ENCODE data around the gene RBL2.
"Not testable (repeated sequence)": the region's sequence is repeated elsewhere in the genome, so short reads cannot be mapped to it uniquely, and the experiment has no call there.

RBL2 gene

GRCh38 chr16:53434377-53435065, at the start of gene RBL2:
Gene RBL2, plus strand, starts transcription at chr16:53434471. Its CDS starts 86 bp downstream, at chr16:53434557.
- DNase-seq = peak; percentile 86

GRCh38 chr16:53384610-53385009, 49.7 kb upstream of the RBL2 start:
- DNase-seq = not testable (repeated sequence)

GRCh38 chr16:53404959-53405358, 29.3 kb upstream of the RBL2 start:
- DNase-seq = no peak

GRCh38 chr16:53412549-53412948, 21.7 kb upstream of the RBL2 start:
- DNase-seq = no peak

- no peak for DNase-seq
Observed at GRCh38 chr16:53413864-53414263, 20.4 kb upstream of the RBL2 start.

- DNase-seq = no peak
Observed at GRCh38 chr16:53414381-53414780, 19.9 kb upstream of the RBL2 start.

GRCh38 chr16:53415504-53415903, 18.8 kb upstream of the RBL2 start:
- DNase-seq = no peak

- no peak for DNase-seq
Observed at GRCh38 chr16:53417011-53417410, 17.3 kb upstream of the RBL2 start.

GRCh38 chr16:53417976-53418375, 16.3 kb upstream of the RBL2 start:
- no peak for DNase-seq

GRCh38 chr16:53419383-53419709, 14.9 kb upstream of the RBL2 start:
- DNase-seq = not testable (repeated sequence)

GRCh38 chr16:53421248-53421647, 13.0 kb upstream of the RBL2 start:
- no peak for DNase-seq

- DNase-seq = not testable (repeated sequence)
Observed at GRCh38 chr16:53423968-53424367, 10.3 kb upstream of the RBL2 start.

- no peak for DNase-seq
Observed at GRCh38 chr16:53428681-53429080, 5.6 kb upstream of the RBL2 start.

GRCh38 chr16:53429221-53429943, 4.9 kb upstream of the RBL2 start:
- no peak for DNase-seq

GRCh38 chr16:53430363-53430762, 3.9 kb upstream of the RBL2 start:
- no peak for DNase-seq

GRCh38 chr16:53433509-53433908, 762 bp upstream of the RBL2 start:
- DNase-seq = no peak

GRCh38 chr16:53433930-53434376, 318 bp upstream of the RBL2 start:
- DNase-seq = no peak

GRCh38 chr16:53435066-53435688, 906 bp downstream of the RBL2 start:
- DNase-seq = peak; percentile 71 to 78

GRCh38 chr16:53440125-53440524, 5.9 kb downstream of the RBL2 start:
- DNase-seq = no peak

GRCh38 chr16:53445534-53445933, 11.3 kb downstream of the RBL2 start:
- no peak for DNase-seq

- DNase-seq = no peak
Observed at GRCh38 chr16:53446090-53446489, 11.8 kb downstream of the RBL2 start.

GRCh38 chr16:53449816-53450517, 15.7 kb downstream of the RBL2 start:
- DNase-seq = no peak

GRCh38 chr16:53453928-53454327, 19.7 kb downstream of the RBL2 start:
- DNase-seq = peak; percentile 17 to 49

Data from CD4-positive, alpha-beta T cell treated with Interleukin-1 beta for 1 hour (primary cell).